OCI-LY7 (cell line): ENCODE measurements around the gene FRMD3. TPM values are rescaled to one million over a fixed set of nuclear protein-coding genes. Genes with fewer than 3 reads are reported as not detected.

ENCODE experiments used
- BruUV-seq: library from RNA; stranded (reverse); fragments of 400-500 nt; replicated peaks from 2 replicates; lab custom pipeline; 2021; lab: Mats Ljungman, UMichigan
- CTCF ChIA-PET: fragments of 300-600 bp; sonication (Branson Sonifier 250); formaldehyde crosslinking; loops from one replicate; lab custom pipeline; 2022; ENCODE audit warnings: antibody characterized with exemption; ENCODE audit not compliant: unreplicated experiment; lab: Charles Lee
- POLR2A ChIA-PET: fragments of 300-600 bp; sonication (Branson Sonifier 250); formaldehyde crosslinking; loops from one replicate; lab custom pipeline; 2022; ENCODE audit warnings: antibody characterized with exemption; lab: Charles Lee
- DNase-seq: peaks from one replicate; pipeline ENCODE4 v3.0.0-alpha.2; 2015; ENCODE audit warnings: low spot score
- H2AFZ ChIP-seq: fragments of 200-600 bp; sonication (generic), shearing (Covaris generic); 2 replicates; pipeline ENCODE4 v1.6.1; 2014; ENCODE audit warnings: mild to moderate bottlenecking, antibody characterized with exemption, low read length, moderate library complexity
- H3K27ac ChIP-seq: fragments of 200-600 bp; sonication (generic); 2 replicates; pipeline ENCODE4 v1.5.1; 2014; ENCODE audit warnings: mixed run types, low read depth, mild to moderate bottlenecking, moderate library complexity, low read length, inconsistent platforms; ENCODE audit not compliant: poor library complexity, severe bottlenecking
- H3K36me3 ChIP-seq: fragments of 200-600 bp; sonication (generic); 2 replicates; pipeline ENCODE4 v1.6.1; 2014; ENCODE audit warnings: mild to moderate bottlenecking, antibody characterized with exemption, low read length, moderate library complexity, mixed read lengths; ENCODE audit not compliant: insufficient read depth
- H3K4me1 ChIP-seq: fragments of 200-600 bp; sonication (generic); 2 replicates; pipeline ENCODE4 v1.5.1; 2014; ENCODE audit warnings: mild to moderate bottlenecking, low read length; ENCODE audit not compliant: insufficient read depth, poor library complexity, severe bottlenecking
- H3K4me2 ChIP-seq: fragments of 200-600 bp; sonication (generic); 2 replicates; pipeline ENCODE4 v1.6.1; 2014; ENCODE audit warnings: mild to moderate bottlenecking, low read length
- H3K4me3 ChIP-seq: fragments of 200-600 bp; sonication (generic); 2 replicates; pipeline ENCODE4 v1.5.1; 2014; ENCODE audit warnings: mild to moderate bottlenecking, low read depth, low read length; ENCODE audit not compliant: poor library complexity, severe bottlenecking
- H3K79me2 ChIP-seq: fragments of 200-600 bp; sonication (generic); 2 replicates; pipeline ENCODE4 v1.6.1; 2016; ENCODE audit warnings: low read depth, mild to moderate bottlenecking, low read length, moderate library complexity, mixed read lengths; ENCODE audit not compliant: insufficient read depth
- H3K9me2 ChIP-seq: fragments of 200-600 bp; sonication (generic); 2 replicates; pipeline ENCODE4 v1.6.1; 2016; ENCODE audit warnings: mild to moderate bottlenecking, low read length, mixed read lengths; ENCODE audit not compliant: insufficient read depth
- H3K9me3 ChIP-seq: fragments of 200-600 bp; sonication (generic); 2 replicates; pipeline ENCODE4 v1.6.1; 2014; ENCODE audit warnings: mild to moderate bottlenecking, mixed run types, low read length, mixed read lengths
- H4K20me1 ChIP-seq: fragments of 200-600 bp; sonication (generic); 2 replicates; pipeline ENCODE4 v1.6.1; 2014; ENCODE audit warnings: mild to moderate bottlenecking, antibody characterized with exemption, low read length, moderate library complexity, mixed read lengths; ENCODE audit not compliant: insufficient read depth
- EZH2phosphoT487 ChIP-seq: fragments of 200-600 bp; sonication (generic); IDR thresholded peaks from 2 replicates; pipeline ENCODE4 v1.6.1; 2018; ENCODE audit warnings: low read depth, borderline replicate concordance, mild to moderate bottlenecking, mixed run types, antibody characterized with exemption, low read length, moderate library complexity, mixed read lengths
- intact Hi-C: fragments of 100-400 bp; cut with micrococcal nuclease; formaldehyde crosslinking; loops from one replicate; pipeline ENCODE4 v1.10.0; 2022; ENCODE audit not compliant: unreplicated experiment
- total RNA-seq, 2 experiments: library from RNA; depleted of rRNA in 1 of 2; stranded (reverse); fragments of >200 nt in 1 of 2; shearing (Covaris generic) in 1 of 2; gene quantifications; 2 replicates each; pipeline ENCODE4 v1.2.3, GENCODE V29; 2014 to 2022
- TF ChIP-seq, protein P1 (sequence below): fragments of 200-600 bp; sonication (generic); conservative IDR thresholded peaks from 2 replicates; pipeline ENCODE4 v1.5.1; 2014; ENCODE audit warnings: mild to moderate bottlenecking, antibody characterized with exemption, low read length, moderate library complexity, mixed read lengths

FRMD3 gene
- total RNA-seq, 2 experiments from 2014 or later: 0.48 to 1.4 TPM

DNA sequence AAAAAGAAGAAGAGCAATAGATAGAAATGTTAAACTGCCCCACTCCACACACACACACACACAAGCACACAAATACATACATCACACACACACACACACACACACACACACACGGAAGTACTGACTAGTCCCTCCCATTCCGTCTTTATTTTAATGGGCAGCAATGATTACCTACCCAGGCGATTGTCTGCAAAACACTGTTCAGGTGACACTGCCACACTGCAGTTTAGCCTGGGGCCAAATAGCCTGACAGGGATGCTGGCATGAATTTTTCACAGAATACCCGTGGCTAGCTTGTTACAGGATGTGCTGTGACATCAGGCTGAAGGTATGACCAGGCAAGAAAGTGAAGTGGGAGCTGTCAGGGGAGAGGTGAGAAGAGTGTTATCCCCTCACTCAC lies 86.9 kb downstream of the FRMD3 start:
- CTCF ChIA-PET: no interaction called here
- Histone ChIP-seq H3K4me2 (no peak overlapping the region), H3K4me1 (no peaks in the 10 kb centered on the region), H3K9me3 (no peaks in the 10 kb centered on the region), H3K36me3 (no peaks in the 10 kb centered on the region), H2AFZ (no peak overlapping the region), H4K20me1 (no peaks in the 10 kb centered on the region), H3K4me3 (no peak overlapping the region), H3K79me2 (no peaks in the 10 kb centered on the region), H3K27ac (no peak overlapping the region), H3K9me2 (no peaks in the 10 kb centered on the region)
- TF ChIP-seq, protein P1, sequence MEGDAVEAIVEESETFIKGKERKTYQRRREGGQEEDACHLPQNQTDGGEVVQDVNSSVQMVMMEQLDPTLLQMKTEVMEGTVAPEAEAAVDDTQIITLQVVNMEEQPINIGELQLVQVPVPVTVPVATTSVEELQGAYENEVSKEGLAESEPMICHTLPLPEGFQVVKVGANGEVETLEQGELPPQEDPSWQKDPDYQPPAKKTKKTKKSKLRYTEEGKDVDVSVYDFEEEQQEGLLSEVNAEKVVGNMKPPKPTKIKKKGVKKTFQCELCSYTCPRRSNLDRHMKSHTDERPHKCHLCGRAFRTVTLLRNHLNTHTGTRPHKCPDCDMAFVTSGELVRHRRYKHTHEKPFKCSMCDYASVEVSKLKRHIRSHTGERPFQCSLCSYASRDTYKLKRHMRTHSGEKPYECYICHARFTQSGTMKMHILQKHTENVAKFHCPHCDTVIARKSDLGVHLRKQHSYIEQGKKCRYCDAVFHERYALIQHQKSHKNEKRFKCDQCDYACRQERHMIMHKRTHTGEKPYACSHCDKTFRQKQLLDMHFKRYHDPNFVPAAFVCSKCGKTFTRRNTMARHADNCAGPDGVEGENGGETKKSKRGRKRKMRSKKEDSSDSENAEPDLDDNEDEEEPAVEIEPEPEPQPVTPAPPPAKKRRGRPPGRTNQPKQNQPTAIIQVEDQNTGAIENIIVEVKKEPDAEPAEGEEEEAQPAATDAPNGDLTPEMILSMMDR: no peak
- TF ChIP-seq EZH2phosphoT487: no peak
- intact Hi-C loops: no loop called here
- no TSS peak for BruUV-seq
- POLR2A ChIA-PET: no interaction called here
- no peak for DNase-seq

DNA sequence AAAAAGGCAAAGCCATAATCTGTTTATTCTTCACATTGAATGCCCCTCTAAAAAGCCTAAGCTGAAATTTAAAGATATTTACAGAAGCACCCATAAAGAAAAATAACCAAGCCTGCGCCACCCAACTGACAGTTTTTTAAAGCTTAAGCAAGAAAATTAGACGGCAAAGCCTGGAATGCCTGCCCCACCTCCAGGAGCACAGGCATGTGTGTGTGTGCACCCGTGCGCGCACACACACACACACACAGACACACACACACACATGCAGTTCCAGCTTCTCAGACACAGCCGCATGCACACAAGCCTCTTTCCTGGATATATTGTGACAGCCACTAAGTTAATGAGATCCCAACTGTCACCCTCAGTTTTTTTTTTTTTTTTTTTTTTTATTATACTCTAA lies 88.2 kb downstream of the FRMD3 start:
- Histone ChIP-seq H3K36me3 (no peaks in the 10 kb centered on the region), H3K4me1 (no peaks in the 10 kb centered on the region), H2AFZ (no peak overlapping the region), H4K20me1 (no peaks in the 10 kb centered on the region), H3K4me2 (no peak overlapping the region), H3K4me3 (no peak overlapping the region), H3K9me3 (no peaks in the 10 kb centered on the region), H3K9me2 (no peaks in the 10 kb centered on the region), H3K79me2 (no peaks in the 10 kb centered on the region), H3K27ac (no peak overlapping the region)
- no peak for TF ChIP-seq EZH2phosphoT487
- TF ChIP-seq, protein P1: no peak
- intact Hi-C loops: no loop called here
- ChIA-PET CTCF (no interaction called here), POLR2A (interaction anchor here (1.0 kb wide), 1 partner anchor 14 kb away, joined by 3 read pairs; no protein-coding TSS in a partner anchor)
- no TSS peak for BruUV-seq
- DNase-seq: no peak

DNA sequence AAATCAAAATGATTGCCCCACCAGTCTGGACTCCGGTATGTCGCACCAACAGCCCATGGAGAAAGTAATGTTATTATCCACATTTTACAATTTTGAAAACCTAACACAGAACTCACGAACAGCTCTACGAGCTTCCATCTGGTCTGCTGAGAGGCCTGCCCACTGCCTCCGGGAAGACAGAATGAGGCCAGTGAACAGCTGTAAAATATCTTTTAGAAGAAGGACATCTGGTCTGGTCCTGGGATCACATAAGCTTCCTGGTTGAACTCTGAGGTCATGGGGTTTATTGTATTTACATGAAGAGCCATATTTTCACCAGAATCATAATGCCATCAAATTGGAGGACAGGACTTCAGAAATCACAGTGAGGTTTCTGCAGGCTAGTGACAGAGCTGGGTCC lies 89.0 kb downstream of the FRMD3 start:
- no peaks in the 10 kb centered on the region for H3K4me1 ChIP-seq
- H3K36me3 ChIP-seq: no peaks in the 10 kb centered on the region
- ChIA-PET POLR2A (interaction anchor here (1.0 kb wide), 1 partner anchor 15 kb away, joined by 3 read pairs; no protein-coding TSS in a partner anchor), CTCF (no interaction called here)
- intact Hi-C loops: no loop called here
- no peaks in the 10 kb centered on the region for H3K9me3 ChIP-seq
- no peak for TF ChIP-seq EZH2phosphoT487
- TF ChIP-seq, protein P1: no peak
- no peak overlapping the region for H3K4me2 ChIP-seq
- no peak overlapping the region for H3K27ac ChIP-seq
- DNase-seq: no peak
- no peaks in the 10 kb centered on the region for H3K9me2 ChIP-seq
- H3K79me2 ChIP-seq: no peaks in the 10 kb centered on the region
- no peak overlapping the region for H2AFZ ChIP-seq
- no TSS peak for BruUV-seq
- H4K20me1 ChIP-seq: no peaks in the 10 kb centered on the region
- H3K4me3 ChIP-seq: no peak overlapping the region
